GM12878 (cell line): Measurements from ENCODE around the gene ERC1. TPM values are rescaled to one million over a fixed set of nuclear protein-coding genes. Genes with fewer than 3 reads are reported as not detected.

Experiments
- ATAC-seq: fragments of 200-7000 bp; cut with Tn5 transposase; 3 replicates; pipeline ENCODE4 v1.9.1; 2020; ENCODE audit warnings: mild to moderate bottlenecking, moderate library complexity
- BruUV-seq: library from RNA; stranded (reverse); fragments of 400-500 nt; replicated peaks from 2 replicates; lab custom pipeline; 2021; lab: Mats Ljungman, UMichigan
- CTCF ChIA-PET: fragments of 300-600 bp; sonication (Branson Sonifier 250); formaldehyde crosslinking; extraction: SDS; loops from one replicate; lab custom pipeline; 2021; ENCODE audit warnings: inconsistent platforms; lab: Yijun Ruan, JAX
- POLR2A ChIA-PET: fragments of 350-600 bp; formaldehyde crosslinking; extraction: SDS; loops from one replicate; lab custom pipeline; 2021; ENCODE audit warnings: inconsistent platforms; lab: Charles Lee
- RAD21 ChIA-PET: fragments of 300-600 bp; sonication (Branson Sonifier 250); formaldehyde crosslinking; loops from one replicate; lab custom pipeline; 2023; ENCODE audit warnings: antibody characterized with exemption; ENCODE audit not compliant: unreplicated experiment; lab: Charles Lee
- SMC1A ChIA-PET: fragments of 300-600 bp; sonication (Branson Sonifier 250); formaldehyde crosslinking; loops from one replicate; lab custom pipeline; 2023; ENCODE audit not compliant: unreplicated experiment, uncharacterized antibody; lab: Charles Lee
- DNase-seq: peaks from one replicate; pipeline ENCODE4 v3.0.0-alpha.2; 2011; ENCODE audit warnings: low read depth, low spot score
- FAIRE-seq: peaks from 3 replicates; lab custom pipeline; 2011; peaks lifted over from hg19 to GRCh38; lab: Jason Lieb, UNC
- H2AFZ ChIP-seq: 2 replicates; pipeline ENCODE4 v1.6.0; 2011; ENCODE audit warnings: low read depth, low read length, control low read depth; ENCODE audit not compliant: control insufficient read depth
- H3K27ac ChIP-seq: 2 replicates; pipeline ENCODE4 v1.5.1; 2011; ENCODE audit warnings: control low read depth; ENCODE audit not compliant: control insufficient read depth, insufficient read depth
- H3K27me3 ChIP-seq, 2 experiments: replicated peaks in 1 of 2; 2 replicates each; pipeline versions ENCODE4 v1.6.0 to v1.6.1; 2011; ENCODE audit warnings: low read length in 1 of 2; ENCODE audit not compliant: control insufficient read depth in 2 of 2, insufficient read depth in 2 of 2
- H3K36me3 ChIP-seq, 2 experiments: 2 replicates each; pipeline ENCODE4 v1.5.1; 2011; ENCODE audit warnings: low read length in 1 of 2; ENCODE audit not compliant: control insufficient read depth in 2 of 2, insufficient read depth in 2 of 2
- H3K4me1 ChIP-seq: 2 replicates; pipeline ENCODE4 v1.6.1; 2011; ENCODE audit warnings: mild to moderate bottlenecking, low read length, moderate library complexity, mixed read lengths; ENCODE audit not compliant: control insufficient read depth, insufficient read depth
- H3K4me2 ChIP-seq: 2 replicates; pipeline ENCODE4 v1.6.0; 2011; ENCODE audit warnings: control low read depth; ENCODE audit not compliant: control insufficient read depth, insufficient read depth
- H3K4me3 ChIP-seq: fragments of 200-600 bp; sonication (generic); 2 replicates; pipeline ENCODE4 v1.5.1; 2016
- H3K79me2 ChIP-seq: 2 replicates; pipeline ENCODE4 v1.6.0; 2011; ENCODE audit warnings: low read length; ENCODE audit not compliant: control insufficient read depth, insufficient read depth
- H3K9ac ChIP-seq: 2 replicates; pipeline ENCODE4 v1.8.0; 2011; ENCODE audit warnings: low read length, control low read depth, mixed read lengths; ENCODE audit not compliant: control insufficient read depth, insufficient read depth
- H3K9me3 ChIP-seq: replicated peaks from 3 replicates; pipeline ENCODE4 v1.5.1; 2011; ENCODE audit warnings: mild to moderate bottlenecking, low read length; ENCODE audit not compliant: control insufficient read depth, insufficient read depth
- H4K20me1 ChIP-seq: 2 replicates; pipeline ENCODE4 v1.6.0; 2011; ENCODE audit not compliant: control insufficient read depth, insufficient read depth
- BCL11A ChIP-seq: IDR thresholded peaks from 2 replicates; pipeline ENCODE4 v1.6.1; 2011; ENCODE audit warnings: low read depth, low read length
- BMI1 ChIP-seq: fragments of 450-650 bp; IDR thresholded peaks from 2 replicates; pipeline ENCODE4 v1.6.1; 2016; ENCODE audit warnings: mild to moderate bottlenecking, moderate library complexity, borderline replicate concordance
- KAT2A ChIP-seq: conservative IDR thresholded peaks from 2 replicates; pipeline ENCODE4 v1.6.1; 2011; ENCODE audit warnings: low read depth, low read length; ENCODE audit not compliant: control insufficient read depth
- SMAD1 ChIP-seq: fragments of 450-650 bp; IDR thresholded peaks from 2 replicates; pipeline ENCODE4 v1.6.1; 2018; ENCODE audit warnings: mild to moderate bottlenecking, low read depth; ENCODE audit not compliant: partially characterized antibody
- SMC3 ChIP-seq: IDR thresholded peaks from 2 replicates; pipeline ENCODE4 v1.6.1; 2011; ENCODE audit warnings: low read length, improper control_type of control experiment, borderline replicate concordance
- TAF1 ChIP-seq: IDR thresholded peaks from 2 replicates; pipeline ENCODE4 v1.6.1; 2011; ENCODE audit warnings: mild to moderate bottlenecking, low read depth, low read length, borderline replicate concordance
- TCF7 ChIP-seq: IDR thresholded peaks from 2 replicates; pipeline ENCODE4 v1.6.1; 2014; ENCODE audit warnings: antibody characterized with exemption, borderline replicate concordance
- ZSCAN29 ChIP-seq: fragments of 450-650 bp; IDR thresholded peaks from 2 replicates; pipeline ENCODE4 v1.6.1; 2017; ENCODE audit warnings: mild to moderate bottlenecking, moderate library complexity
- WGBS: methylation state at CpG from one replicate; pipeline ENCODE4 v1.1.6; 2016; ENCODE audit warnings: low lambda C conversion rate; ENCODE audit not compliant: insufficient replicate concordance, insufficient coverage; ENCODE audit errors: missing lambda C conversion rate; 5-methylcytosine and 5-hydroxymethylcytosine counted together
- in situ Hi-C: fragments of 300-500 bp; cut with MboI; formaldehyde crosslinking; loops from 9 replicates; pipeline ENCODE4 v1.14.3; 2018; ENCODE audit warnings: mixed read lengths
- intact Hi-C: fragments of 100-400 bp; cut with micrococcal nuclease; formaldehyde crosslinking; loops from one replicate; pipeline ENCODE4 v1.14.2; 2022; ENCODE audit not compliant: unreplicated experiment
- polyA plus RNA-seq, 11 experiments: library from polyadenylated mRNA; depleted of rRNA in 4 of 11; unstranded in 6 of 11; stranded (reverse) in 5 of 11; fragments of >200 nt; fragmentation: Nextera tagmentation in 4 of 11; fragmentation: Illumina TruSeq in 1 of 11; extraction: Ambion mirVana in 4 of 11; extraction: Trizol in 1 of 11; gene quantifications; 1 replicate in 1 of 11; 2 replicates in 10 of 11; pipeline versions ENCODE4 v1.2.1 to v1.2.3, GENCODE V29; 2011 to 2016; ENCODE audit warnings: inconsistent platforms in 2 of 11, missing spikeins in 2 of 11, low read depth in 1 of 11
- total RNA-seq, 4 experiments: library from RNA; depleted of rRNA in 3 of 4; stranded (reverse); fragments of >200 nt in 3 of 4; fragmentation: Illumina TruSeq in 1 of 4; extraction: Trizol in 1 of 4; gene quantifications; 2 replicates each; pipeline versions ENCODE4 v1.2.1 to v1.2.3, GENCODE V29; 2013 to 2021
- TF ChIP-seq, protein P1 (sequence below): fragments of 450-650 bp; IDR thresholded peaks from 2 replicates; pipeline ENCODE4 v1.6.1; 2016; ENCODE audit warnings: mild to moderate bottlenecking
- TF ChIP-seq, protein P2 (sequence below): fragments of 450-650 bp; IDR thresholded peaks from 2 replicates; pipeline ENCODE4 v1.6.1; 2018; ENCODE audit warnings: borderline replicate concordance, mild to moderate bottlenecking; ENCODE audit not compliant: partially characterized antibody
- TF ChIP-seq, protein P3 (sequence below): fragments of 450-650 bp; IDR thresholded peaks from 2 replicates; pipeline ENCODE4 v1.6.1; 2017; ENCODE audit warnings: mild to moderate bottlenecking, moderate library complexity
- TF ChIP-seq, protein P4 (sequence below): fragments of 450-650 bp; IDR thresholded peaks from 2 replicates; pipeline ENCODE4 v1.6.1; 2017; ENCODE audit warnings: mild to moderate bottlenecking, moderate library complexity

ERC1 gene
- total and polyA plus RNA-seq, 10 of the 15 experiments (the other 5 are each of a cell fraction or from before 2014, with no cell fraction given): 0.75 to 8.0 (median 5.0) TPM

- no peaks in the 10 kb centered on the region for H3K36me3 ChIP-seq
- H2AFZ ChIP-seq: no peak overlapping the region
- no peak overlapping the region for H3K4me3 ChIP-seq
- ChIA-PET RAD21 (no interaction called here), CTCF (no interaction called here), SMC1A (no interaction called here), POLR2A (no interaction called here)
- in situ Hi-C loops (no loop called here), intact Hi-C loops (no loop called here)
- H3K9me3 ChIP-seq: no peaks in the 10 kb centered on the region; the same call in 2 of the 3 replicates
- 69% methylated on average over 4 of the region's 4 CpGs for WGBS
- no peak overlapping the region for H3K27ac ChIP-seq
- H3K27me3 ChIP-seq: peaks cover 0 to 3% of the 10 kb centered on the region in 2 experiments; a peak in 2 of 4 replicates
- H3K9ac ChIP-seq: no peak overlapping the region
- no peak for ATAC-seq
- BruUV-seq: no TSS peak
- H3K4me2 ChIP-seq: no peak overlapping the region
- no peak for FAIRE-seq
- no peak for DNase-seq
- H4K20me1 ChIP-seq: no peaks in the 10 kb centered on the region; the same call in 1 of the 2 replicates
- no peaks in the 10 kb centered on the region for H3K79me2 ChIP-seq
- H3K4me1 ChIP-seq: no peaks in the 10 kb centered on the region
- TF ChIP-seq TCF7: no peak
- TF ChIP-seq, protein P1, sequence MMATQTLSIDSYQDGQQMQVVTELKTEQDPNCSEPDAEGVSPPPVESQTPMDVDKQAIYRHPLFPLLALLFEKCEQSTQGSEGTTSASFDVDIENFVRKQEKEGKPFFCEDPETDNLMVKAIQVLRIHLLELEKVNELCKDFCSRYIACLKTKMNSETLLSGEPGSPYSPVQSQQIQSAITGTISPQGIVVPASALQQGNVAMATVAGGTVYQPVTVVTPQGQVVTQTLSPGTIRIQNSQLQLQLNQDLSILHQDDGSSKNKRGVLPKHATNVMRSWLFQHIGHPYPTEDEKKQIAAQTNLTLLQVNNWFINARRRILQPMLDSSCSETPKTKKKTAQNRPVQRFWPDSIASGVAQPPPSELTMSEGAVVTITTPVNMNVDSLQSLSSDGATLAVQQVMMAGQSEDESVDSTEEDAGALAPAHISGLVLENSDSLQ: no peak
- TF ChIP-seq, protein P2, sequence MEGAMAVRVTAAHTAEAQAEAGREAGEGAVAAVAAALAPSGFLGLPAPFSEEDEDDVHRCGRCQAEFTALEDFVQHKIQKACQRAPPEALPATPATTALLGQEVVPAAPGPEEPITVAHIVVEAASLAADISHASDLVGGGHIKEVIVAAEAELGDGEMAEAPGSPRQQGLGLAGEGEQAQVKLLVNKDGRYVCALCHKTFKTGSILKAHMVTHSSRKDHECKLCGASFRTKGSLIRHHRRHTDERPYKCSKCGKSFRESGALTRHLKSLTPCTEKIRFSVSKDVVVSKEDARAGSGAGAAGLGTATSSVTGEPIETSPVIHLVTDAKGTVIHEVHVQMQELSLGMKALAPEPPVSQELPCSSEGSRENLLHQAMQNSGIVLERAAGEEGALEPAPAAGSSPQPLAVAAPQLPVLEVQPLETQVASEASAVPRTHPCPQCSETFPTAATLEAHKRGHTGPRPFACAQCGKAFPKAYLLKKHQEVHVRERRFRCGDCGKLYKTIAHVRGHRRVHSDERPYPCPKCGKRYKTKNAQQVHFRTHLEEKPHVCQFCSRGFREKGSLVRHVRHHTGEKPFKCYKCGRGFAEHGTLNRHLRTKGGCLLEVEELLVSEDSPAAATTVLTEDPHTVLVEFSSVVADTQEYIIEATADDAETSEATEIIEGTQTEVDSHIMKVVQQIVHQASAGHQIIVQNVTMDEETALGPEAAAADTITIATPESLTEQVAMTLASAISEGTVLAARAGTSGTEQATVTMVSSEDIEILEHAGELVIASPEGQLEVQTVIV: no peak
- TF ChIP-seq ZSCAN29: no peak
- TF ChIP-seq, protein P3, sequence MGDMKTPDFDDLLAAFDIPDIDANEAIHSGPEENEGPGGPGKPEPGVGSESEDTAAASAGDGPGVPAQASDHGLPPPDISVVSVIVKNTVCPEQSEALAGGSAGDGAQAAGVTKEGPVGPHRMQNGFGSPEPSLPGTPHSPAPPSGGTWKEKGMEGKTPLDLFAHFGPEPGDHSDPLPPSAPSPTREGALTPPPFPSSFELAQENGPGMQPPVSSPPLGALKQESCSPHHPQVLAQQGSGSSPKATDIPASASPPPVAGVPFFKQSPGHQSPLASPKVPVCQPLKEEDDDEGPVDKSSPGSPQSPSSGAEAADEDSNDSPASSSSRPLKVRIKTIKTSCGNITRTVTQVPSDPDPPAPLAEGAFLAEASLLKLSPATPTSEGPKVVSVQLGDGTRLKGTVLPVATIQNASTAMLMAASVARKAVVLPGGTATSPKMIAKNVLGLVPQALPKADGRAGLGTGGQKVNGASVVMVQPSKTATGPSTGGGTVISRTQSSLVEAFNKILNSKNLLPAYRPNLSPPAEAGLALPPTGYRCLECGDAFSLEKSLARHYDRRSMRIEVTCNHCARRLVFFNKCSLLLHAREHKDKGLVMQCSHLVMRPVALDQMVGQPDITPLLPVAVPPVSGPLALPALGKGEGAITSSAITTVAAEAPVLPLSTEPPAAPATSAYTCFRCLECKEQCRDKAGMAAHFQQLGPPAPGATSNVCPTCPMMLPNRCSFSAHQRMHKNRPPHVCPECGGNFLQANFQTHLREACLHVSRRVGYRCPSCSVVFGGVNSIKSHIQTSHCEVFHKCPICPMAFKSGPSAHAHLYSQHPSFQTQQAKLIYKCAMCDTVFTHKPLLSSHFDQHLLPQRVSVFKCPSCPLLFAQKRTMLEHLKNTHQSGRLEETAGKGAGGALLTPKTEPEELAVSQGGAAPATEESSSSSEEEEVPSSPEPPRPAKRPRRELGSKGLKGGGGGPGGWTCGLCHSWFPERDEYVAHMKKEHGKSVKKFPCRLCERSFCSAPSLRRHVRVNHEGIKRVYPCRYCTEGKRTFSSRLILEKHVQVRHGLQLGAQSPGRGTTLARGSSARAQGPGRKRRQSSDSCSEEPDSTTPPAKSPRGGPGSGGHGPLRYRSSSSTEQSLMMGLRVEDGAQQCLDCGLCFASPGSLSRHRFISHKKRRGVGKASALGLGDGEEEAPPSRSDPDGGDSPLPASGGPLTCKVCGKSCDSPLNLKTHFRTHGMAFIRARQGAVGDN: no peak
- TF ChIP-seq SMAD1: no peak
- no peak for TF ChIP-seq TAF1
- TF ChIP-seq BMI1: no peak
- TF ChIP-seq, protein P4, sequence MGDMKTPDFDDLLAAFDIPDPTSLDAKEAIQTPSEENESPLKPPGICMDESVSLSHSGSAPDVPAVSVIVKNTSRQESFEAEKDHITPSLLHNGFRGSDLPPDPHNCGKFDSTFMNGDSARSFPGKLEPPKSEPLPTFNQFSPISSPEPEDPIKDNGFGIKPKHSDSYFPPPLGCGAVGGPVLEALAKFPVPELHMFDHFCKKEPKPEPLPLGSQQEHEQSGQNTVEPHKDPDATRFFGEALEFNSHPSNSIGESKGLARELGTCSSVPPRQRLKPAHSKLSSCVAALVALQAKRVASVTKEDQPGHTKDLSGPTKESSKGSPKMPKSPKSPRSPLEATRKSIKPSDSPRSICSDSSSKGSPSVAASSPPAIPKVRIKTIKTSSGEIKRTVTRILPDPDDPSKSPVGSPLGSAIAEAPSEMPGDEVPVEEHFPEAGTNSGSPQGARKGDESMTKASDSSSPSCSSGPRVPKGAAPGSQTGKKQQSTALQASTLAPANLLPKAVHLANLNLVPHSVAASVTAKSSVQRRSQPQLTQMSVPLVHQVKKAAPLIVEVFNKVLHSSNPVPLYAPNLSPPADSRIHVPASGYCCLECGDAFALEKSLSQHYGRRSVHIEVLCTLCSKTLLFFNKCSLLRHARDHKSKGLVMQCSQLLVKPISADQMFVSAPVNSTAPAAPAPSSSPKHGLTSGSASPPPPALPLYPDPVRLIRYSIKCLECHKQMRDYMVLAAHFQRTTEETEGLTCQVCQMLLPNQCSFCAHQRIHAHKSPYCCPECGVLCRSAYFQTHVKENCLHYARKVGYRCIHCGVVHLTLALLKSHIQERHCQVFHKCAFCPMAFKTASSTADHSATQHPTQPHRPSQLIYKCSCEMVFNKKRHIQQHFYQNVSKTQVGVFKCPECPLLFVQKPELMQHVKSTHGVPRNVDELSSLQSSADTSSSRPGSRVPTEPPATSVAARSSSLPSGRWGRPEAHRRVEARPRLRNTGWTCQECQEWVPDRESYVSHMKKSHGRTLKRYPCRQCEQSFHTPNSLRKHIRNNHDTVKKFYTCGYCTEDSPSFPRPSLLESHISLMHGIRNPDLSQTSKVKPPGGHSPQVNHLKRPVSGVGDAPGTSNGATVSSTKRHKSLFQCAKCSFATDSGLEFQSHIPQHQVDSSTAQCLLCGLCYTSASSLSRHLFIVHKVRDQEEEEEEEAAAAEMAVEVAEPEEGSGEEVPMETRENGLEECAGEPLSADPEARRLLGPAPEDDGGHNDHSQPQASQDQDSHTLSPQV: no peak
- TF ChIP-seq KAT2A: no peak
- TF ChIP-seq BCL11A: no peak
- no peak for TF ChIP-seq SMC3
Observed at GRCh38 chr12:974271-974862, 16.7 kb upstream of the ERC1 start.
